ENCODE measurements around the gene SAMD15.

GRCh38 chr14:77416836-77417235 is 39.7 kb downstream of the SAMD15 start:
- TF ChIP-seq CTCF (IDR thresholded peaks at IDR 0.05) (no peak), POLR2A (IDR thresholded peaks at IDR 0.05) (no peak)

Measured in gastroesophageal sphincter (tissue), 3 donors.